Sigmoid colon (tissue), 7 donors: ENCODE measurements around the gene AKAP12. TPM values are rescaled to one million over a fixed set of nuclear protein-coding genes. Genes with fewer than 3 reads are reported as not detected.
"Not testable (repeated sequence)": the region's sequence is repeated elsewhere in the genome, so short reads cannot be mapped to it uniquely, and the experiment has no call there.

Experiments
- DNase-seq: peaks from one replicate; pipeline ENCODE4 v3.0.0-alpha.2; 2019
- H3K27ac ChIP-seq, 4 donors: fragments of 200-600 bp; sonication (generic); one replicate each; pipeline ENCODE4 v1.5.1; 2016 to 2019; ENCODE audit warnings: mild to moderate bottlenecking in 1 of 4
- H3K27me3 ChIP-seq, 3 donors: fragments of 200-600 bp; sonication (generic); one replicate each; pipeline ENCODE4 v1.5.1; 2019; ENCODE audit warnings: mild to moderate bottlenecking in 1 of 3
- H3K36me3 ChIP-seq, 4 donors: fragments of 200-600 bp; sonication (generic); one replicate each; pipeline ENCODE4 v1.5.1; 2016 to 2019
- H3K4me1 ChIP-seq, 4 donors: fragments of 200-600 bp; sonication (generic); one replicate each; pipeline ENCODE4 v1.5.1; 2017 to 2019
- H3K4me3 ChIP-seq, 4 donors: fragments of 200-600 bp; sonication (generic); one replicate each; pipeline ENCODE4 v1.5.1; 2017 to 2019; ENCODE audit warnings: mild to moderate bottlenecking in 2 of 4, moderate library complexity in 1 of 4
- H3K9me3 ChIP-seq, 4 donors: fragments of 200-600 bp in 3 of 4; sonication (generic) in 3 of 4; one replicate each; pipeline versions ENCODE4 v1.5.1 to v1.6.1; 2013 to 2019
- EP300 ChIP-seq, 4 donors: sonication (generic); formaldehyde crosslinking; IDR thresholded peaks; one replicate each; pipeline ENCODE4 v1.6.1; 2017; ENCODE audit warnings: antibody characterized with exemption in 4 of 4
- POLR2A ChIP-seq, 2 donors: fragments of 450-650 bp; IDR thresholded peaks; one replicate each; pipeline ENCODE4 v1.6.1; 2016; ENCODE audit warnings: antibody characterized with exemption in 2 of 2, mild to moderate bottlenecking in 2 of 2, moderate library complexity in 2 of 2
- POLR2AphosphoS5 ChIP-seq, 4 donors: sonication (generic); formaldehyde crosslinking; IDR thresholded peaks; one replicate each; pipeline ENCODE4 v1.6.1; 2017; ENCODE audit warnings: antibody characterized with exemption in 4 of 4
- WGBS, 2 donors: extraction: QIAGEN DNeasy Blood & Tissue Kit; methylation state at CpG; one replicate each; pipeline ENCODE4 v1.1.7; 2013; 5-methylcytosine and 5-hydroxymethylcytosine counted together
- intact Hi-C: fragments of 100-400 bp; cut with DNase I; formaldehyde crosslinking; loops from one replicate; pipeline ENCODE4 v1.15.1; 2023
- polyA plus RNA-seq, 3 donors: library from polyadenylated mRNA; stranded (reverse); fragments of 200-250 nt; gene quantifications; one replicate each; pipeline ENCODE4 v1.2.3, GENCODE V29; 2013
- total RNA-seq, 4 donors: library from RNA; depleted of rRNA; stranded (reverse); fragments of >200 nt; gene quantifications; one replicate each; pipeline ENCODE4 v1.1.0, GENCODE V29; 2016
- TF ChIP-seq, protein P1 (sequence below), 4 experiments: fragments of 450-650 bp in 3 of 4; fragments of 200-600 bp in 1 of 4; IDR thresholded peaks; one replicate each; pipeline ENCODE4 v1.5.1; 2016 to 2019; ENCODE audit warnings: antibody characterized with exemption in 4 of 4, mild to moderate bottlenecking in 3 of 4, moderate library complexity in 2 of 4
- donor health status: healthy with polysubstance abuse.
- donor health status: Bipolar disorder and iron deficiency.
- donor health status: healthy.

The AKAP12 gene
- total and polyA plus RNA-seq, 7 donors: 1.2 to 244 (median 133) TPM

- TF ChIP-seq, protein P1, sequence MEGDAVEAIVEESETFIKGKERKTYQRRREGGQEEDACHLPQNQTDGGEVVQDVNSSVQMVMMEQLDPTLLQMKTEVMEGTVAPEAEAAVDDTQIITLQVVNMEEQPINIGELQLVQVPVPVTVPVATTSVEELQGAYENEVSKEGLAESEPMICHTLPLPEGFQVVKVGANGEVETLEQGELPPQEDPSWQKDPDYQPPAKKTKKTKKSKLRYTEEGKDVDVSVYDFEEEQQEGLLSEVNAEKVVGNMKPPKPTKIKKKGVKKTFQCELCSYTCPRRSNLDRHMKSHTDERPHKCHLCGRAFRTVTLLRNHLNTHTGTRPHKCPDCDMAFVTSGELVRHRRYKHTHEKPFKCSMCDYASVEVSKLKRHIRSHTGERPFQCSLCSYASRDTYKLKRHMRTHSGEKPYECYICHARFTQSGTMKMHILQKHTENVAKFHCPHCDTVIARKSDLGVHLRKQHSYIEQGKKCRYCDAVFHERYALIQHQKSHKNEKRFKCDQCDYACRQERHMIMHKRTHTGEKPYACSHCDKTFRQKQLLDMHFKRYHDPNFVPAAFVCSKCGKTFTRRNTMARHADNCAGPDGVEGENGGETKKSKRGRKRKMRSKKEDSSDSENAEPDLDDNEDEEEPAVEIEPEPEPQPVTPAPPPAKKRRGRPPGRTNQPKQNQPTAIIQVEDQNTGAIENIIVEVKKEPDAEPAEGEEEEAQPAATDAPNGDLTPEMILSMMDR (IDR thresholded peaks at IDR 0.05): no peak
- H3K4me1 ChIP-seq: peaks cover 0 to 34% (median 17%) of the 10 kb centered on the region in 4 donors
- H3K4me3 ChIP-seq: no peak overlapping the region
- WGBS, 2 donors: 75 to 79% methylated on average over 4 of the region's 4 CpGs
- H3K27ac ChIP-seq: peak overlapping the region in 2 of 4 donors; percentile 37 to 44
- H3K27me3 ChIP-seq: no peaks in the 10 kb centered on the region
- H3K36me3 ChIP-seq: peaks cover 0 to 10% (median 3%) of the 10 kb centered on the region in 4 donors
- no peak for DNase-seq
- no peaks in the 10 kb centered on the region for H3K9me3 ChIP-seq
- intact Hi-C loops: no loop called here
Observed at GRCh38 chr6:151339369-151339768, 99.6 kb downstream of the AKAP12 start.

DNA sequence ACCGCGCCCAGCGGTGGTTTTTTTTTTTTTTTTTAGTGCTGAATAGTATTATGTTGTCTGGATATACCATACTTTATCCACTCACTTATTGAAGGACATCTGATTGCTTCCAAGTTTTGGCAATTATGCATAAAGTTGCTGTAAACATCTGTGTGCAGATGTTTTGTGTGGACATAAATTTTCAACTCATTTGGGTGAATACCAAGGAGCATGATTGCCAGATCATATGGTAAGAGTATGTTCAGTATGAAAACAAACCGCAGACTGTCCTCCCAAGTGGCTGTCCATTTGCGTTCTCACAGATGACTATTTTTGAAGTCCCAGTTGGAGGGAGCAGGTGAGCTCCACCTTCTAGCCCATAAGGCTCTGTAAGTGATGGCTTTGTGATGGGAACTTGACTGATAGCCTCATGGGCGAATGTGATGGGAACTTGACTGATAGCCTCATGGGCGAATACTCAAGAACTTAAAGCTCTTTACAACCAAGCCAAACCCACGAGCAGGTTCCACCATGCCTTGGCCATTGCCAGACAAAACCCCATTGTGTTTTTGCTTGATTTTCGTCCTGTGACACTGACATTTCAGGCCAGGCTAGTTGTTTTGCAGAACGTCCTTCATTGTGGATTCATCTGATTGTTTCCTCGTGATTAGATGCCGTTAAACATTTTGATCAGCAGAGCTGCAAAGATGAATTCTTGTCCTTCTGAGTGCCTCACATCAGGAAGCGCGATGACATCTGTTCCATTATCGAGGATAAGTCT is 100.6 kb downstream of the AKAP12 start:
- WGBS, 2 donors: 85 to 86% methylated on average over 15 of the region's 15 CpGs
- DNase-seq: no peak
- peaks cover 0 to 30% (median 17%) of the 10 kb centered on the region in 4 donors for H3K4me1 ChIP-seq
- no peak overlapping the region for H3K27ac ChIP-seq
- H3K27me3 ChIP-seq: no peaks in the 10 kb centered on the region
- H3K4me3 ChIP-seq: no peak overlapping the region
- peaks cover 0 to 10% (median 3%) of the 10 kb centered on the region in 4 donors for H3K36me3 ChIP-seq
- TF ChIP-seq, protein P1 (IDR thresholded peaks at IDR 0.05): no peak
- TF ChIP-seq POLR2AphosphoS5 (IDR thresholded peaks at IDR 0.05) (no peak), POLR2A (IDR thresholded peaks at IDR 0.05) (no peak)
- no peaks in the 10 kb centered on the region for H3K9me3 ChIP-seq
- intact Hi-C loops: no loop called here

- no peaks in the 10 kb centered on the region for H3K27me3 ChIP-seq
- no peak for TF ChIP-seq EP300 (IDR thresholded peaks at IDR 0.05)
- TF ChIP-seq, protein P1 (IDR thresholded peaks at IDR 0.05): no peak
- no peak for TF ChIP-seq POLR2A (IDR thresholded peaks at IDR 0.05)
- TF ChIP-seq POLR2AphosphoS5 (IDR thresholded peaks at IDR 0.05): no peak
Observed at GRCh38 chr6:151341476-151342195, 101.9 kb downstream of the AKAP12 start.

GRCh38 chr6:151342750-151343149 is 103.0 kb downstream of the AKAP12 start:
- WGBS, 2 donors: 91 to 92% methylated on average over 10 of the region's 10 CpGs
- H3K36me3 ChIP-seq, intact Hi-C loops, DNase-seq, H3K9me3 ChIP-seq, H3K4me3 ChIP-seq, H3K27me3 ChIP-seq: not testable (repeated sequence)
- Histone ChIP-seq H3K4me1 (peaks cover 0 to 47% (median 25%) of the 10 kb centered on the region in 4 donors), H3K27ac (peak overlapping the region in 1 of 4 donors; percentile 51)

More at GRCh38 chr6:151341476-151342195, 101.9 kb downstream of the AKAP12 start:
- WGBS, 2 donors: 94 to 96% methylated on average over 52 of the region's 52 CpGs
- no peaks in the 10 kb centered on the region for H3K9me3 ChIP-seq
- H3K27ac ChIP-seq: peak overlapping the region in 1 of 4 donors; percentile 51
- H3K4me3 ChIP-seq: no peak overlapping the region
- DNase-seq: no peak
- intact Hi-C loops: no loop called here
- peaks cover 0 to 42% (median 24%) of the 10 kb centered on the region in 4 donors for H3K4me1 ChIP-seq
- H3K36me3 ChIP-seq: peaks cover 0 to 10% (median 3%) of the 10 kb centered on the region in 4 donors

DNA sequence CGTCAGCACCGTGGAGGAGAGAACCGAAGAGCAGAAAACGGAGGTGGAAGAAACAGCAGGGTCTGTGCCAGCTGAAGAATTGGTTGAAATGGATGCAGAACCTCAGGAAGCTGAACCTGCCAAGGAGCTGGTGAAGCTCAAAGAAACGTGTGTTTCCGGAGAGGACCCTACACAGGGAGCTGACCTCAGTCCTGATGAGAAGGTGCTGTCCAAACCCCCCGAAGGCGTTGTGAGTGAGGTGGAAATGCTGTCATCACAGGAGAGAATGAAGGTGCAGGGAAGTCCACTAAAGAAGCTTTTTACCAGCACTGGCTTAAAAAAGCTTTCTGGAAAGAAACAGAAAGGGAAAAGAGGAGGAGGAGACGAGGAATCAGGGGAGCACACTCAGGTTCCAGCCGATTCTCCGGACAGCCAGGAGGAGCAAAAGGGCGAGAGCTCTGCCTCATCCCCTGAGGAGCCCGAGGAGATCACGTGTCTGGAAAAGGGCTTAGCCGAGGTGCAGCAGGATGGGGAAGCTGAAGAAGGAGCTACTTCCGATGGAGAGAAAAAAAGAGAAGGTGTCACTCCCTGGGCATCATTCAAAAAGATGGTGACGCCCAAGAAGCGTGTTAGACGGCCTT is 110.0 kb downstream of the AKAP12 start:
- 92 to 93% methylated on average over 19 of the region's 19 CpGs for WGBS, 2 donors
- intact Hi-C loops: no loop called here
- no peaks in the 10 kb centered on the region for H3K9me3 ChIP-seq
- no peak overlapping the region for H3K27ac ChIP-seq
- H3K27me3 ChIP-seq: no peaks in the 10 kb centered on the region
- no peak for DNase-seq
- no peak overlapping the region for H3K4me3 ChIP-seq
- peaks cover 11 to 53% (median 18%) of the 10 kb centered on the region in 4 donors for H3K36me3 ChIP-seq
- H3K4me1 ChIP-seq: peaks cover 0 to 20% (median 9%) of the 10 kb centered on the region in 4 donors
- no peak for TF ChIP-seq POLR2A (IDR thresholded peaks at IDR 0.05)
- TF ChIP-seq, protein P1 (IDR thresholded peaks at IDR 0.05): no peak
- TF ChIP-seq EP300 (IDR thresholded peaks at IDR 0.05): no peak
- TF ChIP-seq POLR2AphosphoS5 (IDR thresholded peaks at IDR 0.05): no peak
